Measurements from ENCODE around the gene PAK5.

PAK5 gene

GRCh38 chr20:9498322-9498721 is 340.6 kb downstream of the PAK5 start:
- TF ChIP-seq GATA2 (IDR thresholded peaks at IDR 0.05; ENCODE audit: low read depth, low read length), result no peak
- no peak for TF ChIP-seq GATA3 (IDR thresholded peaks at IDR 0.05; ENCODE audit: low read depth, low read length)

- TF ChIP-seq GATA3 (IDR thresholded peaks at IDR 0.05; ENCODE audit: low read depth, low read length), result no peak
- no peak for TF ChIP-seq GATA2 (IDR thresholded peaks at IDR 0.05; ENCODE audit: low read depth, low read length)
These were observed 342.7 kb downstream of the PAK5 start for GRCh38 chr20:9496155-9496554.

GRCh38 chr20:9495701-9496100 is 343.2 kb downstream of the PAK5 start:
- TF ChIP-seq GATA3 (IDR thresholded peaks at IDR 0.05; ENCODE audit: low read depth, low read length) (no peak), GATA2 (IDR thresholded peaks at IDR 0.05; ENCODE audit: low read depth, low read length) (no peak)

- no peak for TF ChIP-seq GATA2 (IDR thresholded peaks at IDR 0.05; ENCODE audit: low read depth, low read length)
- TF ChIP-seq GATA3 (IDR thresholded peaks at IDR 0.05; ENCODE audit: low read depth, low read length), result no peak
These were observed 345.1 kb downstream of the PAK5 start for GRCh38 chr20:9493803-9494202.

- no peak for TF ChIP-seq GATA2 (IDR thresholded peaks at IDR 0.05; ENCODE audit: low read depth, low read length)
- TF ChIP-seq GATA3 (IDR thresholded peaks at IDR 0.05; ENCODE audit: low read depth, low read length), result no peak
These were observed 346.8 kb downstream of the PAK5 start for GRCh38 chr20:9492067-9492466.

- no peak for TF ChIP-seq GATA2 (IDR thresholded peaks at IDR 0.05; ENCODE audit: low read depth, low read length)
- no peak for TF ChIP-seq GATA3 (IDR thresholded peaks at IDR 0.05; ENCODE audit: low read depth, low read length)
These were observed 347.6 kb downstream of the PAK5 start for GRCh38 chr20:9491324-9491723.

GRCh38 chr20:9490631-9491030 is 348.2 kb downstream of the PAK5 start:
- TF ChIP-seq GATA3 (IDR thresholded peaks at IDR 0.05; ENCODE audit: low read depth, low read length) (no peak), GATA2 (IDR thresholded peaks at IDR 0.05; ENCODE audit: low read depth, low read length) (no peak)

- TF ChIP-seq GATA2 (IDR thresholded peaks at IDR 0.05; ENCODE audit: low read depth, low read length) (no peak), GATA3 (IDR thresholded peaks at IDR 0.05; ENCODE audit: low read depth, low read length) (no peak)
These were observed 348.7 kb downstream of the PAK5 start for GRCh38 chr20:9490161-9490560.

GRCh38 chr20:9488063-9488462 is 350.8 kb downstream of the PAK5 start:
- TF ChIP-seq GATA3 (IDR thresholded peaks at IDR 0.05; ENCODE audit: low read depth, low read length), result no peak
- TF ChIP-seq GATA2 (IDR thresholded peaks at IDR 0.05; ENCODE audit: low read depth, low read length), result no peak

Measured in SH-SY5Y (cell line).